ENCODE results near the gene VIL1. TPM values are rescaled to one million over a fixed set of nuclear protein-coding genes. Genes with fewer than 3 reads are reported as not detected.

The VIL1 gene
- total RNA-seq (2014; rRNA removed) (0.26 and 0.92 TPM in 2 replicates), Bru-seq, nascent RNA (percentile 14 among the genes with signal in this experiment), BruChase-seq, experiment 1, labeled RNA remaining after a 6-hour chase (percentile 23 among the genes with signal in this experiment), BruChase-seq, experiment 2, labeled RNA remaining after a 2-hour chase (percentile 15 among the genes with signal in this experiment)
- long read RNA-seq: 0 reads

- no peak within 1 kb of the TSS for H3K4me2 ChIP-seq (ENCODE audit: low read length)
- no peak within 1 kb of the TSS for H3K4me3 ChIP-seq (ENCODE audit: low read length)
- H2AFZ ChIP-seq (ENCODE audit: low read length): no peak within 1 kb of the TSS
- no peaks in the 10 kb centered on the region for H3K79me2 ChIP-seq (ENCODE audit: low read length)
- POLR2A ChIA-PET (ENCODE audit: unreplicated experiment): no interaction called here
- no TSS peak for BruUV-seq (replicated peaks)
- no peak within 1 kb of the TSS for H3K27ac ChIP-seq (ENCODE audit: low read length)
- no peak for TF ChIP-seq EZH2 (IDR thresholded peaks at IDR 0.05; ENCODE audit: low read length, unreplicated experiment)
- no peak for ATAC-seq
- CTCF ChIA-PET: no interaction called here
- no peak for DNase-seq
- no peaks in the 10 kb centered on the region for H3K36me3 ChIP-seq (ENCODE audit: low read depth, low read length)
- no peaks in the 10 kb centered on the region for H4K20me1 ChIP-seq (ENCODE audit: low read length)
- no peaks in the 10 kb centered on the region for H3F3A ChIP-seq (ENCODE audit: low read length, unreplicated experiment)
- intact Hi-C loops (cut with micrococcal nuclease): no loop called here
- no peaks in the 10 kb centered on the region for H3K9me2 ChIP-seq (replicated peaks; ENCODE audit: low read length)
- H3K4me1 ChIP-seq (ENCODE audit: insufficient read depth, low read length): no peaks in the 10 kb centered on the region
- H3K27me3 ChIP-seq (ENCODE audit: low read length): no peaks in the 10 kb centered on the region
- no peak within 1 kb of the TSS for H3K9ac ChIP-seq (ENCODE audit: low read length)
- H3K9me3 ChIP-seq (ENCODE audit: low read length): no peaks in the 10 kb centered on the region
Observed at GRCh38 chr2:218418717-218419458, at the start of gene VIL1. VIL1 (plus strand) TSS chr2:218419123; CDS start chr2:218423779, 4,656 bp downstream.

GRCh38 chr2:218369330-218369729, 49.6 kb upstream of the VIL1 start:
- H3K79me2 ChIP-seq (ENCODE audit: low read length): no peaks in the 10 kb centered on the region
- no peaks in the 10 kb centered on the region for H4K20me1 ChIP-seq (ENCODE audit: low read length)
- H3K9me2 ChIP-seq (replicated peaks; ENCODE audit: low read length): no peaks in the 10 kb centered on the region
- no peaks in the 10 kb centered on the region for H3K27me3 ChIP-seq (ENCODE audit: low read length)
- BruUV-seq (replicated peaks): no TSS peak
- H3K27ac ChIP-seq (ENCODE audit: low read length): no peak overlapping the region
- DNase-seq: no peak
- ATAC-seq: peak; percentile 12
- no peaks in the 10 kb centered on the region for H3F3A ChIP-seq (ENCODE audit: low read length, unreplicated experiment)
- no peak for TF ChIP-seq EZH2phosphoT487 (IDR thresholded peaks at IDR 0.05; ENCODE audit: borderline replicate concordance, low read length)
- no peak for TF ChIP-seq EZH2 (IDR thresholded peaks at IDR 0.05; ENCODE audit: low read length, unreplicated experiment)
- TF ChIP-seq CTCF (conservative IDR thresholded peaks at IDR 0.05; ENCODE audit: low read depth, low read length): no peak
- H3K9ac ChIP-seq (ENCODE audit: low read length): no peak overlapping the region
- POLR2A ChIA-PET (ENCODE audit: unreplicated experiment): interaction anchor here (0.6 kb wide), 1 partner anchor 24 kb away, joined by 3 read pairs; no protein-coding TSS in a partner anchor
- H3K4me2 ChIP-seq (ENCODE audit: low read length): peak overlapping the region; percentile 93; the same call in 1 of the 2 replicates
- intact Hi-C loops (cut with micrococcal nuclease): no loop called here
- CTCF ChIA-PET: no interaction called here
- no peak overlapping the region for H3K4me3 ChIP-seq (ENCODE audit: low read length)
- H3K4me1 ChIP-seq (ENCODE audit: insufficient read depth, low read length): 0 out of 2 replicates have a peak, but pooled peaks cover 5% of the 10 kb centered on the region
- H3K9me3 ChIP-seq (ENCODE audit: low read length): no peaks in the 10 kb centered on the region
- no peaks in the 10 kb centered on the region for H3K36me3 ChIP-seq (ENCODE audit: low read depth, low read length)
- H2AFZ ChIP-seq (ENCODE audit: low read length): no peak overlapping the region

- H3K79me2 ChIP-seq (ENCODE audit: low read length): no peaks in the 10 kb centered on the region
- TF ChIP-seq CTCF (conservative IDR thresholded peaks at IDR 0.05; ENCODE audit: low read depth, low read length): no peak
- TF ChIP-seq EZH2 (IDR thresholded peaks at IDR 0.05; ENCODE audit: low read length, unreplicated experiment): no peak
- no peak for TF ChIP-seq EZH2phosphoT487 (IDR thresholded peaks at IDR 0.05; ENCODE audit: borderline replicate concordance, low read length)
- H3K27ac ChIP-seq (ENCODE audit: low read length): no peak overlapping the region
- no TSS peak for BruUV-seq (replicated peaks)
- ChIA-PET POLR2A (ENCODE audit: unreplicated experiment) (no interaction called here), CTCF (no interaction called here)
- intact Hi-C loops (cut with micrococcal nuclease): no loop called here
- no peak overlapping the region for H3K4me2 ChIP-seq (ENCODE audit: low read length)
- no peak overlapping the region for H2AFZ ChIP-seq (ENCODE audit: low read length)
- H3K27me3 ChIP-seq (ENCODE audit: low read length): no peaks in the 10 kb centered on the region
- H3K9me2 ChIP-seq (replicated peaks; ENCODE audit: low read length): no peaks in the 10 kb centered on the region
- ATAC-seq (no peak), DNase-seq (no peak)
- 0 out of 2 replicates have a peak, but pooled peaks cover 11% of the 10 kb centered on the region for H3K4me1 ChIP-seq (ENCODE audit: insufficient read depth, low read length)
- H3K9me3 ChIP-seq (ENCODE audit: low read length): no peaks in the 10 kb centered on the region
- H3F3A ChIP-seq (ENCODE audit: low read length, unreplicated experiment): no peaks in the 10 kb centered on the region
- no peak overlapping the region for H3K9ac ChIP-seq (ENCODE audit: low read length)
- H3K36me3 ChIP-seq (ENCODE audit: low read depth, low read length): no peaks in the 10 kb centered on the region
- H3K4me3 ChIP-seq (ENCODE audit: low read length): no peak overlapping the region
- H4K20me1 ChIP-seq (ENCODE audit: low read length): no peaks in the 10 kb centered on the region
Observed at GRCh38 chr2:218370410-218371063, 48.4 kb upstream of the VIL1 start.
